NB4 (cell line): ENCODE results near the gene YAE1.

Source experiments
- DNase-seq: peaks from one replicate; pipeline ENCODE4 v3.0.0; 2010; ENCODE audit warnings: low read depth
- H3K4me3 ChIP-seq: one replicate; pipeline ENCODE4 v1.5.1; 2011; ENCODE audit warnings: mild to moderate bottlenecking, low read depth, low read length, moderate library complexity
- MYC ChIP-seq: IDR thresholded peaks from 2 replicates; pipeline ENCODE4 v1.6.1; 2011; ENCODE audit warnings: low read depth, low read length
- POLR2A ChIP-seq: IDR thresholded peaks from 2 replicates; pipeline ENCODE4 v1.6.1; 2011; ENCODE audit warnings: mild to moderate bottlenecking; ENCODE audit not compliant: insufficient read length; ENCODE audit errors: extremely low read depth
- TF ChIP-seq, protein P1 (sequence below): IDR thresholded peaks from 2 replicates; pipeline ENCODE4 v1.6.1; 2011; ENCODE audit warnings: low read depth, low read length
- TF ChIP-seq, protein P2 (sequence below): IDR thresholded peaks from one replicate; pipeline ENCODE4 v1.5.1; 2012; ENCODE audit warnings: low read depth, low read length

The YAE1 gene

DNA sequence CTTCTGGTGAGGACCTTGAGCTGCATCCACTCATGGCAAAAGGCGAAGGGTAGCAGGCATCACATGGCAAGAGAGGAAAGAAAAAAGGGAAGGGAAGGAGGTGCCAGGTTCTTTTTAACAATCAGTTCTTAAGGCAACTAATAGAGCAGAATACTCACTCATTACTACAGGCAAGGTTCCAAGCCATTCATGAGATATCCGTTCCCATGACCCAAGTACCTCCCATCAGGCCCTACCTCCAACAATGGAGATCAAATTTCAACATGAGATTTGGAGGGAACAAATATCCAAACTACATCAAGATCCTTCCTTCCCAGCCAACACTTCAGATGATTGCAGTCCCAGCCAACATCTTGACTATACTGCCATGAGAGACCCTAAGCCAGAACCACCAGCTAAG is 38.9 kb upstream of the YAE1 start:
- no peak overlapping the region for H3K4me3 ChIP-seq
- no peak for DNase-seq
- TF ChIP-seq MYC: no peak
- TF ChIP-seq, protein P1, sequence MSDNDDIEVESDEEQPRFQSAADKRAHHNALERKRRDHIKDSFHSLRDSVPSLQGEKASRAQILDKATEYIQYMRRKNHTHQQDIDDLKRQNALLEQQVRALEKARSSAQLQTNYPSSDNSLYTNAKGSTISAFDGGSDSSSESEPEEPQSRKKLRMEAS: no peak
- TF ChIP-seq, protein P2, sequence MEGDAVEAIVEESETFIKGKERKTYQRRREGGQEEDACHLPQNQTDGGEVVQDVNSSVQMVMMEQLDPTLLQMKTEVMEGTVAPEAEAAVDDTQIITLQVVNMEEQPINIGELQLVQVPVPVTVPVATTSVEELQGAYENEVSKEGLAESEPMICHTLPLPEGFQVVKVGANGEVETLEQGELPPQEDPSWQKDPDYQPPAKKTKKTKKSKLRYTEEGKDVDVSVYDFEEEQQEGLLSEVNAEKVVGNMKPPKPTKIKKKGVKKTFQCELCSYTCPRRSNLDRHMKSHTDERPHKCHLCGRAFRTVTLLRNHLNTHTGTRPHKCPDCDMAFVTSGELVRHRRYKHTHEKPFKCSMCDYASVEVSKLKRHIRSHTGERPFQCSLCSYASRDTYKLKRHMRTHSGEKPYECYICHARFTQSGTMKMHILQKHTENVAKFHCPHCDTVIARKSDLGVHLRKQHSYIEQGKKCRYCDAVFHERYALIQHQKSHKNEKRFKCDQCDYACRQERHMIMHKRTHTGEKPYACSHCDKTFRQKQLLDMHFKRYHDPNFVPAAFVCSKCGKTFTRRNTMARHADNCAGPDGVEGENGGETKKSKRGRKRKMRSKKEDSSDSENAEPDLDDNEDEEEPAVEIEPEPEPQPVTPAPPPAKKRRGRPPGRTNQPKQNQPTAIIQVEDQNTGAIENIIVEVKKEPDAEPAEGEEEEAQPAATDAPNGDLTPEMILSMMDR: no peak
- no peak for TF ChIP-seq POLR2A

DNA sequence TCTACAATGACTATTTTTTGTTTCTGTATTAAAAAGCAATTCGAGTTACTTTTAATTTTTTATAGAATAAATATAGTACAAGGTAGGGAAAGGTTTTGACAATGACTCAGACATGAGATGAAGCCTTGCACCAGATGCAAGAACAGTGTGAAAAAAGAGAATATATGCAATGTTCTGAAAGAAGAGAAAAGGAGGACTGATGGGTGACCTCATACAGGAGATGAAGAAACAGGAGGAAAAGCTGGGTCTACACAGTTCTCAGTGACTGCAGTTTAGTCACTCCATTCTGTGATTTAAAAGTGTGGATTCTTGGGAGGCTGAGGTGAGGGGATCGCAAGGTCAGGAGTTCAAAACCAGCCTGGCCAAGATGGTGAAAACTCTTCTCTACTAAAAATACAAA is 38.3 kb upstream of the YAE1 start:
- H3K4me3 ChIP-seq: no peak overlapping the region
- no peak for TF ChIP-seq MYC
- no peak for DNase-seq

DNA sequence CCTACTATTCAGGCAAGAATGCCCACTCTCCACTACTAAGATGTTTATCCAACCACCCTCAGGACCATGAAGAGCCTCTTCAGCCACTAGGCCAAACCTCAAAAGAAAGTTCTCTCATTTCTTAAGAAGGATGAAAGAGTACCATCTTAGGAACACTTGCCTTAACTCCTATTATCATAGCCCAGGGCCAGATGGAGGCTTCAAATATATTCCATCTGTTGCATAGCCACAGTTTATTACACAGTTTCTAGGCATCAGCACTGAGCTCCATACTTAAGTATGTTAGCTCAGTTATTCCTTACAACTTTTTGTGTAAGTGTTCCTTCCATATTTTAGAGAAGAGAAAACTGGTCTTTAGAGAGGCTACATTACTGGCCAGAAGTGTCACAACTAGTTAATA is 37.4 kb upstream of the YAE1 start:
- no peak overlapping the region for H3K4me3 ChIP-seq
- no peak for TF ChIP-seq POLR2A
- TF ChIP-seq, protein P2: no peak
- TF ChIP-seq, protein P1: no peak
- DNase-seq: no peak

DNA sequence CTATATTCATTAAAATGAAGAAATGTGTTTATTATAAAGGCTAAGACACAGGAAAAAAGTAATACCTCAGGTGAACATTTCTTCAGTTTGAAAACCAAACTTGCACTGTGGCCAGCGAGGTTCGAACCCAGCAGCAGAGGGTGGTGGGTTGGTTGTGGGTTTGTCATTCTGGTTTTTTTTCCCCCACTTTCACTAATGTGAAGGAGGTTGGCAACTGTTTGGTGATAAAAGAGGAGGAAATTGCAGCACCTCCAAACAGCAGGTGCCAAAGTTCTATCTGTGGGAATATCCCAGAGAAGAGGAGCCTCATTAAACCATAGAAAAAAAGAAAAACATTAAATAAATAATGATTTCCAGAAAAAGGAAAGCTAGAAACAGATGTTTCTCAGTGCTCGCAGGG is 36.6 kb upstream of the YAE1 start:
- no peak overlapping the region for H3K4me3 ChIP-seq
- DNase-seq: no peak
- TF ChIP-seq POLR2A (no peak), MYC (no peak)
- TF ChIP-seq, protein P2: no peak
- TF ChIP-seq, protein P1: no peak

DNA sequence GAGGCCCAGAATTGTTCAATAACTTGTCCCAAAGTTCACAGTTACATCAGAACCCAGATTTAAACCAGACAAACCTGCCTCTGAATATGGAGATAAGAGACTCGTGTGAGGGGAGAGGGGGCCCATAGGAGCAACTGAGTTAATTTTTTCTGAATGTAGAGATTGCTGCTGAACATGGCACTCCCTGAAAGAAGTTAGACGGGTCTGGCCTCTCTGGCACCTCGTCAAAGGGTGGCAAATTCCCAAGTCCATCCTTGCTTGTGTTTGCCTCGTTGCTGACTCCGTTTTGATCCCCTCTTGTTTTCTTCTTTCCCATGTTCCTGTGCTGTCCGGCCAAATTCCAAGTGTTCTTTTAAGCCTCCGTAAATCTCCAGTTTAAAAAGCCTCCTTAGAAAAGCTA is 35.2 kb upstream of the YAE1 start:
- no peak for DNase-seq

DNA sequence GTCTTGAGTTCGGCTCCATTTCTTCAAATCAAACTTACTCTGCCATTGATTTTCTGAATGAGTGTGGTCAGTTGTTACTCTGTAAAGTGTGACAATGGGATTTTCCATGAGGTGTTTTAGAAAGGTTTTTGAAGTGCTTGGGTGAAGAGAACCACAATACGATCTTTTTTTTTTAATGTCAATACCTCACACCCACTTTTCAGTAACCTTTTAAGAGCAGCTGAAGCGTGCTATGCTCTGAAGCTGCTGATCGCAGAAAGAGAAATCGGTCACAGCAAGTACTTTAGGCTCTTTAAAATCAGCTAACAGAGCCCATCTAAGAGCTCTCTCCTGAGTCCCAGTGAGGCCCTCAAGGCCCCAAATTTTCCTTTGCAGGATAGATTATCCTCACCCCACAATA is 34.4 kb upstream of the YAE1 start:
- no peak overlapping the region for H3K4me3 ChIP-seq
- no peak for DNase-seq
- TF ChIP-seq POLR2A: no peak
- TF ChIP-seq, protein P2: no peak
- TF ChIP-seq MYC: no peak
- TF ChIP-seq, protein P1: no peak

More for the DNA sequence above, 35.2 kb upstream of the YAE1 start:
- TF ChIP-seq, protein P1: no peak
- no peak for TF ChIP-seq POLR2A
- TF ChIP-seq MYC: no peak
- TF ChIP-seq, protein P2: no peak
- no peak overlapping the region for H3K4me3 ChIP-seq
